Measurements from ENCODE around the gene CAPG. TPM values are rescaled to one million over a fixed set of nuclear protein-coding genes. Genes with fewer than 3 reads are reported as not detected.

Gene CAPG
- total and polyA plus RNA-seq, 10 of the 15 experiments (the other 5 are each of a cell fraction or from before 2014, with no cell fraction given) = 26.3 to 192 (median 100) TPM

GRCh38 chr2:85418132-85419008, 8.2 kb upstream of the CAPG start, which contains the start of gene SH2D6 (continued):
- TF ChIP-seq TARDBP (IDR thresholded peaks at IDR 0.05; ENCODE audit: borderline replicate concordance) (peak; percentile 77), POLR2A (IDR thresholded peaks at IDR 0.05; ENCODE audit: low read depth, low read length) (peak; percentile 82), FOS (IDR thresholded peaks at IDR 0.05; ENCODE audit: borderline replicate concordance, extremely low read depth, insufficient read length) (no peak), ZNF217 (IDR thresholded peaks at IDR 0.05) (no peak), MXI1 (IDR thresholded peaks at IDR 0.05; ENCODE audit: low read depth, low read length) (0 out of 2 replicates have a peak, but pooled peaks have one; percentile 6), NBN (IDR thresholded peaks at IDR 0.05) (peak; percentile 83), HDAC6 (IDR thresholded peaks at IDR 0.05; ENCODE audit: unreplicated experiment) (no peak), CUX1 (IDR thresholded peaks at IDR 0.05; ENCODE audit: insufficient replicate concordance, low read depth, low read length) (no peak), ATF7 (IDR thresholded peaks at IDR 0.05; ENCODE audit: low read depth) (0 out of 2 replicates have a peak, but pooled peaks have one; percentile 20), ZNF622 (IDR thresholded peaks at IDR 0.05) (no peak), CHD2 (IDR thresholded peaks at IDR 0.05; ENCODE audit: borderline replicate concordance, low read depth, low read length) (0 out of 2 replicates have a peak, but pooled peaks have one; percentile 47), BHLHE40 (IDR thresholded peaks at IDR 0.05; ENCODE audit: borderline replicate concordance in 1 of 2, low read depth in 2 of 2, low read length in 1 of 2) (0 out of 4 replicates have a peak, but pooled peaks of 1 of the 2 experiments have one; percentile 25), REST (IDR thresholded peaks at IDR 0.05; ENCODE audit: low read depth, low read length) (no peak), ELK1 (IDR thresholded peaks at IDR 0.05; ENCODE audit: low read depth, low read length) (peak; percentile 22; the same call in 1 of the 2 replicates), TCF12 (IDR thresholded peaks at IDR 0.05; ENCODE audit: low read depth, low read length) (no peak), CHD4 (IDR thresholded peaks at IDR 0.05) (no peak), SIX5 (IDR thresholded peaks at IDR 0.05; ENCODE audit: low read depth, low read length, severe bottlenecking) (peak; percentile 83), GATAD2B (conservative IDR thresholded peaks at IDR 0.05; ENCODE audit: low read depth) (no peak; the same call in 1 of the 2 replicates)
- TF ChIP-seq, protein P1, sequence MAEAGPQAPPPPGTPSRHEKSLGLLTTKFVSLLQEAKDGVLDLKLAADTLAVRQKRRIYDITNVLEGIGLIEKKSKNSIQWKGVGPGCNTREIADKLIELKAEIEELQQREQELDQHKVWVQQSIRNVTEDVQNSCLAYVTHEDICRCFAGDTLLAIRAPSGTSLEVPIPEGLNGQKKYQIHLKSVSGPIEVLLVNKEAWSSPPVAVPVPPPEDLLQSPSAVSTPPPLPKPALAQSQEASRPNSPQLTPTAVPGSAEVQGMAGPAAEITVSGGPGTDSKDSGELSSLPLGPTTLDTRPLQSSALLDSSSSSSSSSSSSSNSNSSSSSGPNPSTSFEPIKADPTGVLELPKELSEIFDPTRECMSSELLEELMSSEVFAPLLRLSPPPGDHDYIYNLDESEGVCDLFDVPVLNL (IDR thresholded peaks at IDR 0.05; ENCODE audit: low read depth, low read length) = no peak; the same call in 1 of the 2 replicates
